22Rv1 (cell line): Measurements from ENCODE around the gene SGCD.

Source experiments
- CTCF ChIP-seq: fragments of 450-650 bp; IDR thresholded peaks from 2 replicates; pipeline ENCODE4 v1.5.1; 2017; ENCODE audit warnings: mild to moderate bottlenecking
- ZFX ChIP-seq: fragments of 450-650 bp; IDR thresholded peaks from 2 replicates; pipeline ENCODE4 v1.6.1; 2017; ENCODE audit warnings: antibody characterized with exemption, borderline replicate concordance

DNA sequence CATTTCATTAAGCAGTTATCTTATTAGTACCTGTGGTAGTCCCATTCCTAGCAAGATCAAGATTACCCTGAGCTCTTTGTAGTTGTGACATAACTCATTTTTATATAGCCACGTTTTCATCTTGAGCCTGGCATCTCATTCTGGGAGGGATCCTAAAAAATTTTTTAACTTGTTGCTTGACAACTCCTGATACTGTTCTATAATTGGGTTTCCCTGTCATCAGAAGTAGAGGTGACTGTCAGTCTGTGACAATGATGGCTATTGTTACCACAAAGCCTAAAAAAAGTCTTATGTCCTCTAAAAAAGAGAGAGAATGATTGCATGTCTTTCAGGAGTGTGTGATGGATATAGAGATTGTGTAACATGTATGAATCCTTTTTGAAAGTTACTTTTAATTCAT lies 164.8 kb downstream of the SGCD start:
- no peak for TF ChIP-seq CTCF
- TF ChIP-seq ZFX = no peak
